Endothelial cell of umbilical vein (primary cell): ENCODE results near the gene MAPKBP1. TPM values are rescaled to one million over a fixed set of nuclear protein-coding genes. Genes with fewer than 3 reads are reported as not detected.
"Not testable (repeated sequence)": the region's sequence is repeated elsewhere in the genome, so short reads cannot be mapped to it uniquely, and the experiment has no call there.

Experiments
- BruUV-seq: library from RNA; stranded (reverse); fragments of 400-500 nt; replicated peaks from 2 replicates; lab custom pipeline; 2021; lab: Mats Ljungman, UMichigan
- CTCF ChIA-PET: fragments of 300-600, 350-600 bp; sonication (Branson Sonifier 250); formaldehyde crosslinking; loops from one replicate; lab custom pipeline; 2021; ENCODE audit warnings: antibody characterized with exemption, inconsistent platforms; lab: Charles Lee
- POLR2A ChIA-PET: fragments of 300-600, 350-600 bp; sonication (Branson Sonifier 250); formaldehyde crosslinking; loops from one replicate; lab custom pipeline; 2021; ENCODE audit warnings: antibody characterized with exemption, inconsistent platforms; lab: Charles Lee
- DNase-seq: peaks from one replicate; pipeline ENCODE4 v3.0.0-alpha.2; 2011; ENCODE audit warnings: low read depth, low spot score
- FAIRE-seq: peaks from 2 replicates; lab custom pipeline; 2011; peaks lifted over from hg19 to GRCh38; lab: Jason Lieb, UNC
- H2AFZ ChIP-seq: 2 replicates; pipeline ENCODE4 v1.6.0; 2012; ENCODE audit warnings: low read depth, low read length, control low read depth, inconsistent platforms
- H3K27ac ChIP-seq: 2 replicates; pipeline ENCODE4 v1.5.1; 2011; ENCODE audit warnings: low read depth, mild to moderate bottlenecking, control low read depth, low read length, moderate library complexity; ENCODE audit not compliant: insufficient read depth
- H3K27me3 ChIP-seq, 2 experiments: 2 replicates each; pipeline versions ENCODE4 v1.6.0 to v1.6.1; 2011; ENCODE audit warnings: low read length in 2 of 2, mixed read lengths in 1 of 2; ENCODE audit not compliant: control insufficient read depth in 2 of 2, insufficient read depth in 2 of 2
- H3K36me3 ChIP-seq, 2 experiments: 2 replicates in 1 of 2; 3 replicates in 1 of 2; pipeline ENCODE4 v1.5.1; 2011; ENCODE audit warnings: low read length in 2 of 2, mild to moderate bottlenecking in 1 of 2, moderate library complexity in 1 of 2; ENCODE audit not compliant: control insufficient read depth in 2 of 2, insufficient read depth in 2 of 2; ENCODE audit errors: extremely low read depth in 1 of 2
- H3K4me1 ChIP-seq: 3 replicates; pipeline ENCODE4 v1.5.1; 2011; ENCODE audit warnings: mild to moderate bottlenecking, low read length; ENCODE audit not compliant: control insufficient read depth, insufficient read depth; ENCODE audit errors: extremely low read depth
- H3K4me2 ChIP-seq: 2 replicates; pipeline ENCODE4 v1.6.1; 2011; ENCODE audit warnings: low read length, control low read depth, mixed read lengths; ENCODE audit not compliant: insufficient read depth
- H3K4me3 ChIP-seq, 3 experiments: fragments of 200-600 bp in 1 of 3; sonication (generic), shearing (Covaris generic) in 1 of 3; replicated peaks in 1 of 3; 2 replicates each; pipeline ENCODE4 v1.5.1; 2011 to 2016; ENCODE audit warnings: control low read depth in 3 of 3, low read length in 3 of 3, mild to moderate bottlenecking in 2 of 3, inconsistent platforms in 1 of 3, low read depth in 1 of 3, moderate library complexity in 1 of 3; ENCODE audit not compliant: insufficient read depth in 1 of 3
- H3K79me2 ChIP-seq: 2 replicates; pipeline ENCODE4 v1.6.0; 2012; ENCODE audit warnings: low read length, inconsistent platforms; ENCODE audit not compliant: control insufficient read depth, insufficient read depth
- H3K9ac ChIP-seq: replicated peaks from 2 replicates; pipeline ENCODE3; 2011; ENCODE audit warnings: low read length, control low read depth; ENCODE audit not compliant: insufficient read depth; ENCODE audit errors: extremely low read depth
- H3K9me1 ChIP-seq: replicated peaks from 3 replicates; pipeline ENCODE4 v1.6.0; 2011; ENCODE audit warnings: mild to moderate bottlenecking, low read length; ENCODE audit not compliant: control insufficient read depth, insufficient read depth; ENCODE audit errors: extremely low read depth
- H3K9me3 ChIP-seq: replicated peaks from 2 replicates; pipeline ENCODE4 v1.5.1; 2012; ENCODE audit warnings: low read length, inconsistent platforms; ENCODE audit not compliant: control insufficient read depth, insufficient read depth
- H4K20me1 ChIP-seq: replicated peaks from 2 replicates; pipeline ENCODE3; 2011; ENCODE audit warnings: mild to moderate bottlenecking, low read length; ENCODE audit not compliant: control insufficient read depth, insufficient read depth; ENCODE audit errors: extremely low read depth
- EZH2 ChIP-seq: IDR thresholded peaks from 2 replicates; pipeline ENCODE4 v1.6.1; 2012; ENCODE audit warnings: borderline replicate concordance, low read depth, mild to moderate bottlenecking, moderate library complexity, low read length, inconsistent platforms; ENCODE audit not compliant: severe bottlenecking
- FOS ChIP-seq: IDR thresholded peaks from 2 replicates; pipeline ENCODE4 v1.6.1; 2011; ENCODE audit warnings: mild to moderate bottlenecking, low read length, moderate library complexity, borderline replicate concordance; ENCODE audit not compliant: insufficient read depth
- GATA2 ChIP-seq: IDR thresholded peaks from 2 replicates; pipeline ENCODE4 v1.7.0; 2011; ENCODE audit warnings: low read depth, mild to moderate bottlenecking, moderate library complexity, mixed read lengths, low read length; ENCODE audit not compliant: insufficient read length, insufficient read depth
- JUN ChIP-seq: IDR thresholded peaks from 2 replicates; pipeline ENCODE4 v1.6.1; 2011; ENCODE audit warnings: borderline replicate concordance, low read depth; ENCODE audit not compliant: insufficient read length, insufficient read depth
- MAX ChIP-seq: IDR thresholded peaks from 2 replicates; pipeline ENCODE4 v1.6.1; 2011; ENCODE audit not compliant: insufficient read depth, insufficient read length
- MYC ChIP-seq: IDR thresholded peaks from one replicate; pipeline ENCODE4 v1.6.1; 2011; ENCODE audit warnings: mild to moderate bottlenecking, low read depth, low read length
- POLR2A ChIP-seq: IDR thresholded peaks from 2 replicates; pipeline ENCODE4 v1.6.1; 2012; ENCODE audit warnings: low read depth, mild to moderate bottlenecking, control low read depth, low read length
- POLR2AphosphoS5 ChIP-seq: IDR thresholded peaks from 2 replicates; pipeline ENCODE4 v1.6.1; 2012; ENCODE audit warnings: low read depth, mild to moderate bottlenecking, control low read depth, low read length, moderate library complexity; ENCODE audit not compliant: insufficient read depth
- dilution Hi-C: fragments of 300-500 bp; cut with MboI; formaldehyde crosslinking; loops from one replicate; pipeline ENCODE4 v1.15.0; 2019; ENCODE audit warnings: low sequenced_read_pairs; ENCODE audit not compliant: extremely low pct_ligation_motif_present
- intact Hi-C: fragments of 100-400 bp; cut with micrococcal nuclease; formaldehyde crosslinking; loops from one replicate; pipeline ENCODE4 v1.10.0; 2022
- polyA plus RNA-seq, 4 experiments: library from polyadenylated mRNA; depleted of rRNA in 3 of 4; stranded (reverse) in 3 of 4; unstranded in 1 of 4; fragments of >200 nt; gene quantifications; 2 replicates each; pipeline versions ENCODE4 v1.2.1 to v1.2.3, GENCODE V29; 2011 to 2012; ENCODE audit warnings: missing spikeins in 1 of 4
- total RNA-seq: library from RNA; stranded (reverse); gene quantifications from 2 replicates; pipeline ENCODE4 v1.2.3, GENCODE V29; 2021
- TF ChIP-seq, protein P1 (sequence below), 2 donors: IDR thresholded peaks; 1 replicate in 1 of 2; 2 replicates in 1 of 2; pipeline ENCODE4 v1.5.1; 2011; ENCODE audit warnings: low read length in 2 of 2, mild to moderate bottlenecking in 2 of 2, moderate library complexity in 2 of 2, control low read depth in 1 of 2, inconsistent platforms in 1 of 2, low read depth in 1 of 2; ENCODE audit not compliant: insufficient read depth in 1 of 2; ENCODE audit errors: extremely low read depth in 1 of 2

Gene MAPKBP1
- total and polyA plus RNA-seq, 2 donors (not counting 3 experiments of a cell fraction or from before 2014, with no cell fraction given), result 12.3 to 55.8 TPM

GRCh38 chr15:41829959-41830646, 55.8 kb downstream of the MAPKBP1 start:
- Histone ChIP-seq H3K9ac (no peak overlapping the region), H3K4me2 (no peak overlapping the region), H3K79me2 (no peaks in the 10 kb centered on the region), H3K27me3 (no peaks in the 10 kb centered on the region), H4K20me1 (no peaks in the 10 kb centered on the region), H3K9me3 (no peaks in the 10 kb centered on the region), H3K9me1 (no peaks in the 10 kb centered on the region), H3K36me3 (peaks cover 0 to 8% of the 10 kb centered on the region in 2 experiments), H3K4me1 (peaks cover 10% of the 10 kb centered on the region), H2AFZ (no peak overlapping the region), H3K4me3 (no peak overlapping the region), H3K27ac (no peak overlapping the region)
- no TSS peak for BruUV-seq
- POLR2A ChIA-PET, result no interaction called here
- FAIRE-seq (no peak), DNase-seq (no peak)
- no peak for TF ChIP-seq EZH2
- no peak for TF ChIP-seq MYC
- TF ChIP-seq MAX, result no peak
- TF ChIP-seq FOS, result no peak
- TF ChIP-seq, protein P1, sequence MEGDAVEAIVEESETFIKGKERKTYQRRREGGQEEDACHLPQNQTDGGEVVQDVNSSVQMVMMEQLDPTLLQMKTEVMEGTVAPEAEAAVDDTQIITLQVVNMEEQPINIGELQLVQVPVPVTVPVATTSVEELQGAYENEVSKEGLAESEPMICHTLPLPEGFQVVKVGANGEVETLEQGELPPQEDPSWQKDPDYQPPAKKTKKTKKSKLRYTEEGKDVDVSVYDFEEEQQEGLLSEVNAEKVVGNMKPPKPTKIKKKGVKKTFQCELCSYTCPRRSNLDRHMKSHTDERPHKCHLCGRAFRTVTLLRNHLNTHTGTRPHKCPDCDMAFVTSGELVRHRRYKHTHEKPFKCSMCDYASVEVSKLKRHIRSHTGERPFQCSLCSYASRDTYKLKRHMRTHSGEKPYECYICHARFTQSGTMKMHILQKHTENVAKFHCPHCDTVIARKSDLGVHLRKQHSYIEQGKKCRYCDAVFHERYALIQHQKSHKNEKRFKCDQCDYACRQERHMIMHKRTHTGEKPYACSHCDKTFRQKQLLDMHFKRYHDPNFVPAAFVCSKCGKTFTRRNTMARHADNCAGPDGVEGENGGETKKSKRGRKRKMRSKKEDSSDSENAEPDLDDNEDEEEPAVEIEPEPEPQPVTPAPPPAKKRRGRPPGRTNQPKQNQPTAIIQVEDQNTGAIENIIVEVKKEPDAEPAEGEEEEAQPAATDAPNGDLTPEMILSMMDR (IDR thresholded peaks at IDR 0.05; ENCODE audit: extremely low read depth in 1 of 2, insufficient read depth in 1 of 2, low read depth in 1 of 2, low read length in 2 of 2), result no peak
- TF ChIP-seq GATA2, result no peak
- TF ChIP-seq POLR2A, result no peak
- no peak for TF ChIP-seq POLR2AphosphoS5
- no peak for TF ChIP-seq JUN
- CTCF ChIA-PET, result no interaction called here
- intact Hi-C loops, result loop anchor here (5.0 kb wide), 1 partner anchor 62 kb away; the partner anchor contains the start of gene SPTBN5
- dilution Hi-C loops, result no loop called here

DNA sequence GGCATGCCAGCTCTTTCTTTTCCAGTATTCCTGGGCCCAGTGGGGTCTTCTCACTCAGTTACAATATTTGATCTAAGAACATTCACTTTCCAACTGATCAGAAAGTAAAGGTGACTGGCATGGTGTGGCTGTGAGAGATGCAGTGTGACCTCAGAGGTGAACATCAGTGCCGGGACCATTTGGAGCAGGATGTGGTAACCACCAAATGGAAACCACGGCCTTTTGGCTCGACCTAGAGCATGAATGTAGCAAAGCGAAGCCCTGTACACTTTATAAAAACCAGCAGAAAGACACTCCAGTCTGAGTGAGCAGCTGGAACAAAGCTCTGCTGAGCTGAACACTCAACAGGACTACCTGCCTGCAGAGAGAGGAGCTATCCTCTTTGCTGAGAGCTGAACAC, 57.0 kb downstream of the MAPKBP1 start:
- peaks cover 10% of the 10 kb centered on the region for H3K4me1 ChIP-seq
- H3K27ac ChIP-seq, intact Hi-C loops, H3K9me1 ChIP-seq, dilution Hi-C loops, DNase-seq, H3K9me3 ChIP-seq, H2AFZ ChIP-seq, H3K4me2 ChIP-seq, H3K27me3 ChIP-seq, H3K36me3 ChIP-seq, FAIRE-seq, BruUV-seq, H4K20me1 ChIP-seq, H3K4me3 ChIP-seq, H3K79me2 ChIP-seq, H3K9ac ChIP-seq, POLR2A ChIA-PET: not testable (repeated sequence)
- CTCF ChIA-PET, result interaction anchor here (1.5 to 1.8 kb wide), 3 partner anchors 20 to 73 kb away, joined by 4 to 6 read pairs (median 6); partner anchors contain the start of gene MAPKBP1
